Mesodermal cell (in vitro differentiated cells): Measurements from ENCODE around the gene PPP2R2C.

Experiments
- H3K27ac ChIP-seq: 2 replicates; pipeline ENCODE4 v1.7.0; 2013; ENCODE audit warnings: mild to moderate bottlenecking, low read depth, low read length, moderate library complexity; ENCODE audit not compliant: severe bottlenecking
- H3K36me3 ChIP-seq: 2 replicates; pipeline ENCODE4 v1.7.1; 2013; ENCODE audit warnings: mild to moderate bottlenecking, low read length, moderate library complexity; ENCODE audit not compliant: control insufficient read depth, insufficient read depth
- H3K4me1 ChIP-seq: one replicate; pipeline ENCODE4 v1.7.1; 2013; ENCODE audit warnings: mild to moderate bottlenecking, low read length; ENCODE audit not compliant: insufficient read depth, control insufficient read depth, poor library complexity, severe bottlenecking
- H3K4me3 ChIP-seq: 2 replicates; pipeline ENCODE4 v1.7.0; 2013; ENCODE audit warnings: low read length, control low read depth, mild to moderate bottlenecking; ENCODE audit not compliant: insufficient read depth, poor library complexity, severe bottlenecking; ENCODE audit errors: extremely low read depth
- H3K9me3 ChIP-seq: 2 replicates; pipeline ENCODE4 v1.7.1; 2013; ENCODE audit warnings: mild to moderate bottlenecking, low read length, moderate library complexity; ENCODE audit not compliant: control insufficient read depth
- WGBS, 2 experiments: methylation state at CpG; one replicate each; pipeline ENCODE4 v1.1.5; 2013; ENCODE audit warnings: missing lambda C conversion rate in 2 of 2; ENCODE audit not compliant: insufficient coverage in 2 of 2; 5-methylcytosine and 5-hydroxymethylcytosine counted together

The PPP2R2C gene

DNA sequence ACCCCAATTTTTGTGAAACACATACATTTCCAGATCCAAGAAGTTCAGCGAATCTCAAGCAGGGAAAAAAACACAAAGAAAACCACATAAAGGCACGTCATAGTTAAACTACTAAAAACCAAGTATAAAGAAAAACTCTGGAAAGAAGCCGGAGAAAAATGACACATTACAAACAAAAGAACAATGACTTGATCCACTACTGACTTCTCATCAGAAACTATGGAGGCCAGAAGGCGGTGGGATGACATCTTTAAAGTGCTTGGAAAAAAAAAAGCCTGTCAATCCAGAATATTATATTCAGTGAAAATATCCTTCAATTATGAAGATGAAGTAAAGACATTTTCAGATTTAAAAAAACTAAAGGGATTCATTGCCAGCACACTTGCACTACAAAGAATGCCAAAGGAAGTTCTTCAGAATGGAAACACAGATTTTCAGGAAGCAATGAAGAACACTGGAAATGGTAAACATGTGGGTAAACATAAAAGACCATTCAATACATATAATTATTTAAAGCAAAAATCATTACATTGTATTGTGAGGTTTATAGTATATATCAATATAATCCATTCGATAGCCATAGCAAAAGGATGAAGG, 32.6 kb upstream of the PPP2R2C start:
- 70 to 83% methylated on average over 1 to 3 of the region's 5 CpGs for WGBS, 2 experiments
- peaks cover 3% of the 10 kb centered on the region for H3K4me1 ChIP-seq
- peaks cover 11% of the 10 kb centered on the region for H3K9me3 ChIP-seq
- no peak overlapping the region for H3K4me3 ChIP-seq
- no peak overlapping the region for H3K27ac ChIP-seq
- H3K36me3 ChIP-seq = no peaks in the 10 kb centered on the region

DNA sequence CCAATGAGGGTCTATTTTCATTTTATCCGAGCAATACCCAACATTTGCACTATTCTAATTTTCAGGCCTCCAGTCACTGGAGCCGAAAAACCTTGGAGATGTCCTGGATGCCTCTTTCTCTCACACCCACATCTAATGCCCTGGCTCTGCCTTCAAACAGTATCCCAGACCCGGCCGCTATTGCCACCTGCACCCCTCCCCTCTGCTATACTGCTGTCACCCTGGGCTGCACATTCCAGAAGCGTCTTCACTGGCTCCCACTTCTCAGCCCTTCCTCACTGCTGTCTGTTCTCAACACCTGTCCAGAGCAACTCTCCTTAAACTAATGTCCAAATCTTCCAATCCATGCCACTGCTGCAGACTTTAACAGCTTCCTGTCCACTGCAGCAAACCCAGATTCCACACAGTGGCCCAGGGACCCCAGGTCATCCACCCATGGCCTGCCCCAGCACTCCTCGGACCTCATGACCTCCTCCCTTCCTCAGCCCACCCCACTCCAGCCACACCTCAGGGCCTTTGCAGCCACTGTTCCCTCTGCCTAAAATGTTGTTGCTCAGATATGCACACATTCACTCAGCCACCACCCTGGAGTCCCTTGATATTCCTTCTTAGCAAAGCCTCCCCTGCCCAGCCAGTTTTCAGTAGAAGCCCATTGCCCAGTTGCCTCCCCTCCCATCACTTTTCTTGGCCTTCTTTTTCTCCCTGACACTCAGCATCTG, 30.5 kb upstream of the PPP2R2C start:
- Histone ChIP-seq H3K4me3 (no peak overlapping the region), H3K27ac (no peak overlapping the region), H3K4me1 (no peaks in the 10 kb centered on the region), H3K36me3 (no peaks in the 10 kb centered on the region), H3K9me3 (peaks cover 11% of the 10 kb centered on the region)
- 76 to 79% methylated on average over 4 to 6 of the region's 6 CpGs for WGBS, 2 experiments

DNA sequence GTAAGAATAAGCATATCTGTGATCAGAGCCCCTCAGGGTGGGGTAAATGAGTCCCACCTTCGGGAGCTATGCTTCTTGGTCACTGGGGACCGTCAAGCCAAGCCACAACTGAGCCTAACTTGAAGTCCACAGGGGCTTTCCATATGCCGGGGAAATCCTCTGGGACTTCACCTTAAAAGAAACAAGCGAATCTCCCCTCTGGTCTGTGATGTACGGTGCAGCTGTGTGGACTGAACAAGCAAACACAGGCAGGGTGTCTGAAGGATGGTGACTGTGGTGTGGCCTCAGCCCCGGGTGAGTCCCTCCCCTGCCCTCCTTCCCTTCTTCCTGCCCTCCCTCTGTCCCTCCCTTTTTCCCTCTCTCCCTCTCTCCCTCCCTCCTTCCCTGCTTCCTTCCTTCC, 29.7 kb upstream of the PPP2R2C start:
- Histone ChIP-seq H3K27ac (no peak overlapping the region), H3K9me3 (peaks cover 11% of the 10 kb centered on the region), H3K4me1 (no peaks in the 10 kb centered on the region), H3K4me3 (no peak overlapping the region), H3K36me3 (no peaks in the 10 kb centered on the region)
- 74 to 90% methylated on average over 3 to 4 of the region's 6 CpGs for WGBS, 2 experiments

DNA sequence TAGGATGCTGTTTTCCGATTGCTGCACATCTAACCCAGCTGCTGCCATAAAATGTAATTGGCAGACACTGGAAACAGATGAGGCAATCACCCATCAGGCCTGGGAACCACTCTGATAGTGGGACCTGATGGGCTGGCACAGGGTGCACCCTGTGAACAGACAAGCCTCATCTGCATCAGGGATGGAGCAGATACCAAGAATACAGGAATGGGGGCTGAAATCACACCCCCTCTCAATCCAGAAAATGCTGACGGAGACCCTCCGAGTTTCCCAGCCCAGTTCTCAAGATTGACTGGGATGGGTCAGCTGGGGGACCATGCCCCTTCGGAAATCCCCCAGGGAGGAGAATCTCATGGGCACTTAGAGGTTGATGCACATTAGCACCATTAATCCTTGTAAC, 28.8 kb upstream of the PPP2R2C start:
- WGBS, 2 experiments = 87 to 89% methylated on average over 4 of the region's 4 CpGs
- Histone ChIP-seq H3K4me3 (no peak overlapping the region), H3K36me3 (no peaks in the 10 kb centered on the region), H3K9me3 (peaks cover 9% of the 10 kb centered on the region), H3K4me1 (no peaks in the 10 kb centered on the region), H3K27ac (no peak overlapping the region)

DNA sequence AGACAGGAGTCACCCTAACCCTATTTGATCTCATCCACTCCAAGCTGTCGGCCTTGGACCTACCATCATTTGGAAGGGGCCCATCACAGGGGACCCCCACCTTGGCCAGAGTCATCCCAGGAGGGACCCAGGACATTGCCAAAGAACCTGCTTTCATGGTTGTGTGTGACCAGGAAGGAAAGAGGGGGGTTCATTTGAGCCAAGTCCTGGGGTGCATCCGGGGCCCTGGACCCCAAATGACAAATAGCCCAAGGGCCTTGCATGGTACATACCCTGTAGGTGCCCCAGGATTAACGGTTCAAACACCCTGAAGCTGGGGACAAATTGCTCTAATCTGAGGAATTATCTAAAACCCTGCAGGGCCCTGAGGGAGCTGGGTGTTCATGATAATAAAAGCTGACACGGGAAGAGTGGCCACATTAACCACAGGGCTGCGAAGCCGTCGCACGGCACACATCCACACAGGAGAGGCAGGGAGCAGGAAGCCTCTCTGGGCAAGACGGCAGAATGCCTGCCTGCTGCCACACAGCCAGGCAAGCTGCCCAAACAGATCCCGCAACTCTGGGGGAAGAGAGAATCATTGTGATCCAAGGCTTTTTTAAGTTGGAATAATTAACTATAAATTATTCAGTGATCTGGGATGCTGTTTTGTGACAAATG, 28.2 kb upstream of the PPP2R2C start:
- Histone ChIP-seq H3K4me3 (no peak overlapping the region), H3K4me1 (no peaks in the 10 kb centered on the region), H3K36me3 (no peaks in the 10 kb centered on the region), H3K27ac (no peak overlapping the region), H3K9me3 (peaks cover 6% of the 10 kb centered on the region)
- 80 to 81% methylated on average over 8 to 9 of the region's 10 CpGs for WGBS, 2 experiments

DNA sequence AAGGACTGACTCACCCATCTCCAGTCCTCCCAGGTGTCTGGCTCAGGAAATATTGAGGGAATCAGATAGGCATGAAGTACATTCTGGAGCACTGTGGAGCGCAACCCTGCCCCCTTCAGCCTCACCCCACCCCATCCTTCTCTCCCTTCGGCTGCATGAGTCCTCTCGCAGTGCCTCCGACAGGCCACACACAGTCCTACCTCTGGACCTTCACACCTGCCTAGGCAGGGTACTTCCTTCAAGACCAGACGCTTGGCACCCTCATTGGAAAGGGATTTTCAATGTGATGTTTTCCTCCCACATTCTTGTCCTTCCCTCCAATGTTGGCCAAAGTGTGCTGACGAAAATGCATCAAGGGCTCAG, 26.8 kb upstream of the PPP2R2C start:
- Histone ChIP-seq H3K9me3 (no peaks in the 10 kb centered on the region), H3K36me3 (no peaks in the 10 kb centered on the region), H3K4me1 (no peaks in the 10 kb centered on the region), H3K4me3 (no peak overlapping the region), H3K27ac (no peak overlapping the region)
- 78 to 81% methylated on average over 4 to 5 of the region's 6 CpGs for WGBS, 2 experiments

DNA sequence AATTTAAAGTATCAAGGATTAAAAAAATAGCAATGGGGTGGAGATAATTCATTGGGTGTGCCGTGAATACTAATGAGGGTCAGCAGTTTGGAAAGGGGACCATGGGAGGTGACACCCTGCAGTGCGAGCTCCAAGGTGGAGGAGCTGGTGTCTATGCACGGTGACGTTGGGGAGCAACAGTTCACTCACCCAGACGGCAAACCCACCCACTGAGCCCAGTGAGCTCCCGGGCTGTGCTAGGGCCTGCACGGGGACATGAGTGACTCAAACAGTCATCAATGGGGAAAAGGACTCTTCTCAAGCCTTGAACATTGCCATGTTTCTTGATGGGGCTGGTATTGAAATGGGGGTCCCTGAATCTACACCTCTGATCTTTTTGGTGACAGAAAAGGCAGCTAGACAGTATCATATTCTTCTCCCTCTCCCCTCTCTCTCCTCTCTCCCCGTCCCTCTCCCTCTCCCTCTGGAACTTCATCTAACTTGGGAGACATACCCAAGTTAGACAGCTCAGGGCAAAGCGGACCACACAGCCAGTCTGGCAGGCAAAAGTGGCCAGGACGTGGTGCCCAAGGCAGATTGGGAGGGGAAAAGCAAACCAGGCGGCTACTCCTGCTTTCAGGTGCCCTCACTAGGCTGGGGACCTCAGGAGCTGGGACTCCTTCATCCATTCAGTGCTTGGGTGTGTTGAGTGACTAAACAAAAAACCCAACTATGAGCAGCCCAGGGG, 26.3 kb upstream of the PPP2R2C start:
- Histone ChIP-seq H3K36me3 (no peaks in the 10 kb centered on the region), H3K27ac (no peak overlapping the region), H3K4me1 (no peaks in the 10 kb centered on the region), H3K9me3 (no peaks in the 10 kb centered on the region), H3K4me3 (no peak overlapping the region)
- 84 to 85% methylated on average over 5 to 9 of the region's 11 CpGs for WGBS, 2 experiments

DNA sequence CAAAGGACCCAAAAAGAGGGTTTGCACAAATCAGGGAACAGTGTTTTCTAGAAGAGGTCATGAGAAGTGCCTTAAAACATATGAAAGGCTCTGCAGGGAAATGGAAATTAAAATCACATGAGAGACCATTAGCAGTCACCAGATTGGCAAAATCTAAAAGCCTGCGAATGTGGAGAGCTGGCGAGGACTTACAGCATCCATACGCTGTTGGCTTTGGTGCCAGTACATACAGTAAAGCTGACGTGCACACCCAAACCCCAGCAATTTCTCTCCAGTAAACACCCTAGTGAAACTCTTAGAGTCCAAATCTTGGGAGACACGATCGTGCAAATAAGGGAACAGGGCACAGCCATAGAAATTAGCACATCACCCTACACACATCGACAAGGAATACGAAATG, 25.4 kb upstream of the PPP2R2C start:
- 91 to 94% methylated on average over 5 to 8 of the region's 8 CpGs for WGBS, 2 experiments
- Histone ChIP-seq H3K4me1 (no peaks in the 10 kb centered on the region), H3K36me3 (no peaks in the 10 kb centered on the region), H3K4me3 (no peak overlapping the region), H3K27ac (no peak overlapping the region), H3K9me3 (no peaks in the 10 kb centered on the region)

DNA sequence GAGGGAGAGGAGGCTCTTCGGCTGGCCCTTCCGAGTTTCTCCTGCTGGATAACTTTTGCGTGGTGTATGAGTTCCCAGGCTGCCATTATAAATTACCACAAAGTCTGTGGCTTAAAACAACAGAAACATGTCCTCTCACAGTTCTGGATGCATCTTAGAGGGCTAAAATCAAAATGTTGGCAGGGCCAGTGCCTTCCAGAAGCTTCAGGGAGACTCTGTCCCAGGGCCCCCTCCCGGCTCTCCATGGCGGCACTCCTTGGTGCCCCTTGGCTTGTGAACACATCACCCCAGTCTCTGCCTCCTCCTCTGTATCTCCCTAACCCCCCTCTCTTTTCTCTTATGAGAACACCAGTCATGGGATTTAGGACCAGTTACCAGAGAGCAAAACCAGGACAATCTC, 23.3 kb upstream of the PPP2R2C start:
- H3K27ac ChIP-seq = no peak overlapping the region
- no peaks in the 10 kb centered on the region for H3K36me3 ChIP-seq
- no peaks in the 10 kb centered on the region for H3K4me1 ChIP-seq
- 92 to 94% methylated on average over 5 of the region's 5 CpGs for WGBS, 2 experiments
- H3K4me3 ChIP-seq = no peak overlapping the region
- H3K9me3 ChIP-seq = no peaks in the 10 kb centered on the region

DNA sequence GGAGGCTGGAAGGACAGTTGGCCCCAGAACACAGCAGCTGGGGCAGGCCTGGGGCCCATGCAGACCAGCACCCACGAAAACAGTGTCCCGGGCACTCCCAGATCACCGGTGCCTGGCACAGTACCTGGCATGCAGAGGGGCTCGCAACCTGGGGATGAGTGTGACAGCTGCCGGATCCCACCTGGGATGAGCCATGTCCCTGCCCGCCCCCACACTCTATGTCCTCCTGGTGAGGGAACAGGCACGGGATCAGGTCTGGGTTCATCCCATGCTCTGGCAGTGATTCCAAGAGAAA, 22.8 kb upstream of the PPP2R2C start:
- Histone ChIP-seq H3K27ac (no peak overlapping the region), H3K9me3 (no peaks in the 10 kb centered on the region), H3K36me3 (no peaks in the 10 kb centered on the region), H3K4me3 (no peak overlapping the region), H3K4me1 (no peaks in the 10 kb centered on the region)
- WGBS, 2 experiments = 98 to 100% methylated on average over 6 to 7 of the region's 7 CpGs
